ENCODE data around the gene SERPINB8.

SERPINB8 gene

DNA sequence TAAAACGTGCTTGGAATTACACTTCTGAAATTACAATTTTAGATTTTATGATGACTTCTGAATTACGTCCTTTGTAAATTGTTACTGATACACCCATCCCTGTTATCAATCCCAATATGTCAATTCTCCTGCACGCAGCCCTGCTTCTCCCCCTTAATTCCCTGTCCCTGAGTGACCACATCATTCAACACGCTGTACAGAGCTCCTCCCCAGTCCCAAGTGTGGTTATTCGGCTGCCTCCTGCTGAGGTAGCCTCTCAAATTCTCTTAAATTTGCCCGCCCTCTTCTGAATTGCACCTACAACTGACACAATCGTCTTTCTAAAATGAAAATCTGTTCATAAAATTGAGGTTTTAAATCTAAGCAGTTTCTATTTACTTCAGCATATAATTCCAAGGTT lies 10.1 kb downstream of the SERPINB8 start:
- Mint-ChIP-seq H3K36me3 (peaks cover 12% of the 10 kb centered on the region), H3K27me3 (no peaks in the 10 kb centered on the region), H3K9me3 (ENCODE audit: low read depth) (no peaks in the 10 kb centered on the region), H3K4me1 (ENCODE audit: low read depth) (peaks cover 8% of the 10 kb centered on the region), H3K27ac (no peak overlapping the region), H3K4me3 (no peak overlapping the region)

- H3K9me3 Mint-ChIP-seq (ENCODE audit: low read depth), result no peaks in the 10 kb centered on the region
- peaks cover 14% of the 10 kb centered on the region for H3K36me3 Mint-ChIP-seq
- no peak overlapping the region for H3K4me3 Mint-ChIP-seq
- peaks cover 6% of the 10 kb centered on the region for H3K4me1 Mint-ChIP-seq (ENCODE audit: low read depth)
- H3K27ac Mint-ChIP-seq, result no peak overlapping the region
- H3K27me3 Mint-ChIP-seq, result no peaks in the 10 kb centered on the region
These were observed 11.1 kb downstream of the SERPINB8 start for GRCh38 chr18:63980896-63981460.

GRCh38 chr18:63981719-63982118 lies 11.8 kb downstream of the SERPINB8 start:
- Mint-ChIP-seq H3K4me3 (no peak overlapping the region), H3K36me3 (peaks cover 14% of the 10 kb centered on the region), H3K27me3 (no peaks in the 10 kb centered on the region), H3K4me1 (ENCODE audit: low read depth) (peaks cover 6% of the 10 kb centered on the region), H3K9me3 (ENCODE audit: low read depth) (no peaks in the 10 kb centered on the region), H3K27ac (no peak overlapping the region)

- peaks cover 6% of the 10 kb centered on the region for H3K4me1 Mint-ChIP-seq (ENCODE audit: low read depth)
- H3K4me3 Mint-ChIP-seq, result no peak overlapping the region
- H3K27ac Mint-ChIP-seq, result no peak overlapping the region
- no peaks in the 10 kb centered on the region for H3K27me3 Mint-ChIP-seq
- H3K9me3 Mint-ChIP-seq (ENCODE audit: low read depth), result no peaks in the 10 kb centered on the region
- peaks cover 14% of the 10 kb centered on the region for H3K36me3 Mint-ChIP-seq
These were observed 12.5 kb downstream of the SERPINB8 start for GRCh38 chr18:63982361-63982760.

- peaks cover 17% of the 10 kb centered on the region for H3K36me3 Mint-ChIP-seq
- no peak overlapping the region for H3K4me3 Mint-ChIP-seq
- no peak overlapping the region for H3K27ac Mint-ChIP-seq
- no peaks in the 10 kb centered on the region for H3K9me3 Mint-ChIP-seq (ENCODE audit: low read depth)
- H3K4me1 Mint-ChIP-seq (ENCODE audit: low read depth), result no peaks in the 10 kb centered on the region
- H3K27me3 Mint-ChIP-seq, result no peaks in the 10 kb centered on the region
These were observed 17.0 kb downstream of the SERPINB8 start for GRCh38 chr18:63986885-63987284.

- Mint-ChIP-seq H3K4me1 (ENCODE audit: low read depth) (peaks cover 1% of the 10 kb centered on the region), H3K36me3 (peaks cover 12% of the 10 kb centered on the region), H3K9me3 (ENCODE audit: low read depth) (no peaks in the 10 kb centered on the region), H3K27ac (no peak overlapping the region), H3K4me3 (no peak overlapping the region), H3K27me3 (no peaks in the 10 kb centered on the region)
These were observed 17.9 kb downstream of the SERPINB8 start for GRCh38 chr18:63987743-63988142.

DNA sequence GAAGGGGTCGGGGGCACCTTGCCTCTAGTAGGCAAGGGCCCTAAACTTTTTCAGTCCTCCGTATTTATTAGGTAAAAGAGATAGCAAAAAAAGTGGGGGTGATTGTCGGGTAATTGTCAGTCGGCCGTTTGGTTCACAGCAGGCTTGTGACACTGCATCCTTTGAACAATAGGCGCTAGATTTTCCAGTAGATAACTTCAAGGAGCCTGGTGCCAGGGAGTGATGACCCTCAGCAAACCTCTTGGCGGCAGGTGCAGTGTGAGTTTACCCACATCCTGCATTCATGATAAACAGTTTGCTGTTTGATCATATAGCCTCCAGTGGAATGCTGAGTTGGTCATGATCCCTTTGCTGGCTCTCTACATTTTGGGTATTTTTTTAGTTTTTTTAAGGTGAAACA lies 22.9 kb downstream of the SERPINB8 start:
- Mint-ChIP-seq H3K9me3 (ENCODE audit: low read depth) (peaks cover 3% of the 10 kb centered on the region), H3K27me3 (no peaks in the 10 kb centered on the region), H3K36me3 (peaks cover 12% of the 10 kb centered on the region), H3K4me1 (ENCODE audit: low read depth) (peaks cover 6% of the 10 kb centered on the region), H3K4me3 (no peak overlapping the region), H3K27ac (no peak overlapping the region)

GRCh38 chr18:63994783-63995399 lies 25.0 kb downstream of the SERPINB8 start:
- H3K4me1 Mint-ChIP-seq (ENCODE audit: low read depth), result peaks cover 6% of the 10 kb centered on the region
- peaks cover 7% of the 10 kb centered on the region for H3K36me3 Mint-ChIP-seq
- peaks cover 3% of the 10 kb centered on the region for H3K9me3 Mint-ChIP-seq (ENCODE audit: low read depth)

DNA sequence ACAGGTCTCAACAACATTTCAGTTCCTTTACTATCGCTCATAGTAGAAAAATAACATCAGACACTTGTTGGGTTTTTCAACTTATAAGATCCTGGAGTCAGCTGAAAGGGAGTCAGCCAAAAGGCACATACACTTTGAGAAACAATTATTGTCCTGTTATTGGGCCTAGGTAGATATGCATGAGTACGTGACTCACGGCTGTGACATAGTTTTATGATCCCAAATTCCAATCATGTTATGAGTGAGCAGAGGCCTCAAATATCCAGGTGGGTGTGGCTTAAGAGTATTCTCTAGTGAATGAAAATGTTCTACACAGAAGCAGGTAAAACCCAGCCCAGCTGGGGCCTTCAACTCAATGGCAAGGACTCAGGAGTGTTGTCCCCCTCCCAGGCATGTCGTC lies 27.2 kb downstream of the SERPINB8 start:
- Mint-ChIP-seq H3K4me1 (ENCODE audit: low read depth) (peaks cover 6% of the 10 kb centered on the region), H3K9me3 (ENCODE audit: low read depth) (peaks cover 3% of the 10 kb centered on the region), H3K4me3 (no peak overlapping the region), H3K36me3 (peaks cover 7% of the 10 kb centered on the region), H3K27me3 (peaks cover 7% of the 10 kb centered on the region), H3K27ac (no peak overlapping the region)

More at GRCh38 chr18:63994783-63995399, 25.0 kb downstream of the SERPINB8 start:
- Mint-ChIP-seq H3K27ac (no peak overlapping the region), H3K4me3 (no peak overlapping the region), H3K27me3 (no peaks in the 10 kb centered on the region)

- H3K4me3 Mint-ChIP-seq, result no peak overlapping the region
- H3K9me3 Mint-ChIP-seq (ENCODE audit: low read depth), result peaks cover 3% of the 10 kb centered on the region
- H3K4me1 Mint-ChIP-seq (ENCODE audit: low read depth), result peaks cover 6% of the 10 kb centered on the region
- peaks cover 7% of the 10 kb centered on the region for H3K27me3 Mint-ChIP-seq
- peaks cover 7% of the 10 kb centered on the region for H3K36me3 Mint-ChIP-seq
- no peak overlapping the region for H3K27ac Mint-ChIP-seq
These were observed 27.7 kb downstream of the SERPINB8 start for GRCh38 chr18:63997606-63998005.

GRCh38 chr18:63999871-64000270 lies 30.0 kb downstream of the SERPINB8 start:
- Mint-ChIP-seq H3K36me3 (peaks cover 11% of the 10 kb centered on the region), H3K27ac (no peak overlapping the region), H3K4me1 (ENCODE audit: low read depth) (no peaks in the 10 kb centered on the region), H3K27me3 (peaks cover 10% of the 10 kb centered on the region), H3K4me3 (no peak overlapping the region), H3K9me3 (ENCODE audit: low read depth) (peaks cover 10% of the 10 kb centered on the region)

DNA sequence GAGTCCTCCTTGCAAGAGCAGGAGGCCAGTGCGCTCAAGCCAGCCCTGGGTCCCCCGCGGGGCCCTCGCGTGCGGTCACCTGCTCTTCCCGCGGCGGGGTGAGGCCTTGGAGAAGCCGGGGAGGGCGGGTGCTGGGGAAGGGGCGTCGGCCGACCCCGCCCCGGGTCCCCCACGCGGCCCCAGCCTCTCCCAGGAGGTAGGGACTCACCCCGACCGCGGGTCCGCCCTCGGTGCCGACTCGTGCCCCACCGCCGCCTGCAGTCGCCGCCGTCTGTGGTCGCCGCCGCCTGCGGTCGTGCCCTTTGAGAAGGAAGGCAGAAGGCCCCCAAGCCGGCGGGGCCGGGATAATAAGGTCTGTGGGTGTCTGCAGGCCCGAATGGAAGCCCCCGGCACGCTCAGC lies 32.7 kb downstream of the SERPINB8 start:
- Mint-ChIP-seq H3K27ac (no peak overlapping the region), H3K27me3 (peaks cover 10% of the 10 kb centered on the region), H3K36me3 (peaks cover 7% of the 10 kb centered on the region), H3K4me3 (no peak overlapping the region), H3K4me1 (ENCODE audit: low read depth) (no peaks in the 10 kb centered on the region), H3K9me3 (ENCODE audit: low read depth) (peaks cover 7% of the 10 kb centered on the region)

- no peak overlapping the region for H3K4me3 Mint-ChIP-seq
- no peaks in the 10 kb centered on the region for H3K9me3 Mint-ChIP-seq (ENCODE audit: low read depth)
- H3K27ac Mint-ChIP-seq, result no peak overlapping the region
- no peaks in the 10 kb centered on the region for H3K27me3 Mint-ChIP-seq
- H3K4me1 Mint-ChIP-seq (ENCODE audit: low read depth), result no peaks in the 10 kb centered on the region
- H3K36me3 Mint-ChIP-seq, result no peaks in the 10 kb centered on the region
These were observed 39.4 kb downstream of the SERPINB8 start for GRCh38 chr18:64009305-64009704.

DNA sequence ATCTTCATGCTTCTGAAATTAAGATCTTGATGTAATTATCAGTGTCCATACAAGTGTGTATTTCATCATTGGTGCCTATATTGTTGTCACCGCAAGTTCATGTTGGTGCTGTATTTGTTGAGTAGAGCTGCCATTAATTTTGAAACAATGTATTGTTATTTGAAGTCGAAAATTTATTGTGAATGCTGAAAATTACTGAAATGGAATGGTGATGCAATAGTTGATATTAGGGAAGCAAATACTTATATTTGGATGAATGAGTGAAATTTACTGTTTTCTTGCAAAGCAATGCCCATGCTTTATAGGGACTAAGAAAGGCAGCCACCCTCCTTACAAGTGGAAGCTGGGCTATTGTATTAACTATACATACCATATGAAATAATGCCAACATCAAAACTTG lies 41.6 kb downstream of the SERPINB8 start:
- H3K9me3 Mint-ChIP-seq (ENCODE audit: low read depth), result no peaks in the 10 kb centered on the region
- H3K4me3 Mint-ChIP-seq, result no peak overlapping the region
- no peaks in the 10 kb centered on the region for H3K27me3 Mint-ChIP-seq
- H3K4me1 Mint-ChIP-seq (ENCODE audit: low read depth), result no peaks in the 10 kb centered on the region
- H3K36me3 Mint-ChIP-seq, result no peaks in the 10 kb centered on the region
- H3K27ac Mint-ChIP-seq, result no peak overlapping the region

- Mint-ChIP-seq H3K27me3 (no peaks in the 10 kb centered on the region), H3K4me3 (no peak overlapping the region), H3K27ac (no peak overlapping the region), H3K36me3 (no peaks in the 10 kb centered on the region), H3K9me3 (ENCODE audit: low read depth) (no peaks in the 10 kb centered on the region), H3K4me1 (ENCODE audit: low read depth) (no peaks in the 10 kb centered on the region)
These were observed 48.0 kb downstream of the SERPINB8 start for GRCh38 chr18:64017870-64018269.
